SK-N-SH (cell line): Measurements from ENCODE around the gene SLC6A11. TPM values are rescaled to one million over a fixed set of nuclear protein-coding genes. Genes with fewer than 3 reads are reported as not detected.

Source experiments
- CTCF ChIA-PET: fragments of 300-600, 350-600 bp; formaldehyde crosslinking; extraction: SDS; loops from one replicate; lab custom pipeline; 2021; lab: Yijun Ruan, JAX
- POLR2A ChIA-PET: fragments of 350-600 bp; sonication (Branson Sonifier 250); formaldehyde crosslinking; extraction: SDS; loops from one replicate; lab custom pipeline; 2020; ENCODE audit warnings: antibody characterized with exemption, inconsistent platforms; lab: Yijun Ruan, JAX
- DNase-seq: peaks from one replicate; pipeline ENCODE4 v3.0.0; 2012
- H2AFZ ChIP-seq: fragments of 200-600 bp; sonication (generic); 2 replicates; pipeline ENCODE4 v1.8.1; 2016; ENCODE audit warnings: antibody characterized with exemption, mild to moderate bottlenecking, low read depth
- H3F3A ChIP-seq: fragments of 200-600 bp; sonication (generic); replicated peaks from 2 replicates; pipeline ENCODE3; 2016; ENCODE audit warnings: antibody characterized with exemption, mild to moderate bottlenecking; ENCODE audit not compliant: insufficient read depth
- H3K27ac ChIP-seq, 2 experiments: fragments of 200-500 bp in 1 of 2; fragments of 200-600 bp in 1 of 2; sonication (Bioruptor generic) in 1 of 2; sonication (generic), shearing (Covaris generic) in 1 of 2; 2 replicates each; pipeline versions ENCODE4 v1.5.1 to v1.6.1; 2014 to 2016; ENCODE audit warnings: low read depth in 2 of 2, inconsistent platforms in 1 of 2, low read length in 1 of 2, mild to moderate bottlenecking in 1 of 2, mixed read lengths in 1 of 2
- H3K27me3 ChIP-seq: fragments of 200-600 bp; sonication (generic), shearing (Covaris generic); 2 replicates; pipeline ENCODE4 v1.6.1; 2016; ENCODE audit warnings: mixed run types; ENCODE audit not compliant: insufficient read depth
- H3K36me3 ChIP-seq, 2 experiments: fragments of 200-500 bp in 1 of 2; fragments of 200-600 bp in 1 of 2; sonication (Bioruptor generic) in 1 of 2; sonication (generic) in 1 of 2; replicated peaks in 1 of 2; 2 replicates each; pipeline versions ENCODE3 to v1.5.1; 2014 to 2016; ENCODE audit warnings: low read length in 1 of 2, mild to moderate bottlenecking in 1 of 2; ENCODE audit not compliant: insufficient read depth in 2 of 2, control insufficient read depth in 1 of 2
- H3K4me1 ChIP-seq, 2 experiments: fragments of 200-500 bp in 1 of 2; fragments of 200-600 bp in 1 of 2; sonication (Bioruptor generic) in 1 of 2; sonication (generic), shearing (Covaris generic) in 1 of 2; 2 replicates each; pipeline versions ENCODE4 v1.5.1 to v1.6.1; 2014 to 2016; ENCODE audit warnings: low read depth in 1 of 2, low read length in 1 of 2, mixed run types in 1 of 2; ENCODE audit not compliant: insufficient read depth in 2 of 2, control insufficient read depth in 1 of 2
- H3K4me2 ChIP-seq: fragments of 200-600 bp; sonication (generic), shearing (Covaris generic); 2 replicates; pipeline ENCODE4 v1.6.1; 2017; ENCODE audit warnings: mixed run types
- H3K4me3 ChIP-seq, 2 experiments: fragments of 200-500 bp in 1 of 2; fragments of 200-600 bp in 1 of 2; sonication (Bioruptor generic) in 1 of 2; sonication (generic), shearing (Covaris generic) in 1 of 2; 2 replicates each; pipeline versions ENCODE4 v1.5.1 to v1.8.1; 2014 to 2016; ENCODE audit warnings: low read depth in 2 of 2, inconsistent platforms in 1 of 2, low read length in 1 of 2, mild to moderate bottlenecking in 1 of 2, mixed read lengths in 1 of 2, moderate library complexity in 1 of 2
- H3K79me2 ChIP-seq: fragments of 200-600 bp; sonication (generic); 2 replicates; pipeline ENCODE4 v1.8.1; 2017; ENCODE audit warnings: mild to moderate bottlenecking; ENCODE audit not compliant: insufficient read depth
- H3K9ac ChIP-seq: fragments of 200-600 bp; sonication (generic); 2 replicates; pipeline ENCODE4 v1.6.1; 2017; ENCODE audit warnings: mixed run types
- H3K9me2 ChIP-seq: fragments of 200-600 bp; sonication (generic); 2 replicates; pipeline ENCODE4 v1.6.1; 2017; ENCODE audit warnings: mixed run types
- H3K9me3 ChIP-seq: fragments of 200-600 bp; sonication (generic); 2 replicates; pipeline ENCODE4 v1.6.1; 2017; ENCODE audit warnings: mixed run types, mild to moderate bottlenecking, moderate library complexity
- H4K20me1 ChIP-seq: fragments of 200-600 bp; sonication (generic); 2 replicates; pipeline ENCODE4 v1.6.1; 2017; ENCODE audit warnings: mild to moderate bottlenecking, mixed run types; ENCODE audit not compliant: insufficient read depth
- CHD2 ChIP-seq: fragments of 150-350 bp; IDR thresholded peaks from 2 replicates; pipeline ENCODE4 v1.6.1; 2018; ENCODE audit warnings: low read length; ENCODE audit not compliant: partially characterized antibody
- ELF1 ChIP-seq: IDR thresholded peaks from 2 replicates; pipeline ENCODE4 v1.4.0; 2012
- FOSL2 ChIP-seq: IDR thresholded peaks from 2 replicates; pipeline ENCODE4 v1.4.0; 2012; ENCODE audit warnings: low read depth, mild to moderate bottlenecking, moderate library complexity, borderline replicate concordance
- FOXJ3 ChIP-seq: sonication (generic); formaldehyde crosslinking; IDR thresholded peaks from 2 replicates; pipeline ENCODE4 v1.5.1; 2020; ENCODE audit warnings: mild to moderate bottlenecking, missing genetic modification reagents
- FOXM1 ChIP-seq: IDR thresholded peaks from 2 replicates; pipeline ENCODE4 v1.4.0; 2012; ENCODE audit warnings: low read depth, mild to moderate bottlenecking
- GABPA ChIP-seq: IDR thresholded peaks from 2 replicates; pipeline ENCODE4 v1.4.0; 2012; ENCODE audit warnings: low read depth, mild to moderate bottlenecking
- NFIC ChIP-seq: IDR thresholded peaks from 2 replicates; pipeline ENCODE4 v1.4.0; 2012; ENCODE audit warnings: borderline replicate concordance
- PBX3 ChIP-seq: IDR thresholded peaks from 2 replicates; pipeline ENCODE4; 2012
- POLR2AphosphoS5 ChIP-seq: IDR thresholded peaks from 2 replicates; pipeline ENCODE4 v1.6.1; 2012; ENCODE audit warnings: low read depth, low read length
- RAD21 ChIP-seq: IDR thresholded peaks from 2 replicates; pipeline ENCODE4 v1.6.1; 2012; ENCODE audit warnings: mild to moderate bottlenecking, low read length
- RCOR1 ChIP-seq: fragments of 150-350 bp; IDR thresholded peaks from 2 replicates; pipeline ENCODE4 v1.6.1; 2017; ENCODE audit warnings: antibody characterized with exemption, low read length
- SIN3A ChIP-seq: IDR thresholded peaks from 2 replicates; pipeline ENCODE4 v1.6.1; 2012; ENCODE audit warnings: low read depth, mild to moderate bottlenecking, low read length, moderate library complexity, borderline replicate concordance
- SMC3 ChIP-seq: IDR thresholded peaks from 2 replicates; pipeline ENCODE4 v1.6.1; 2012; ENCODE audit warnings: low read depth, low read length, improper control_type of control experiment
- TAF1 ChIP-seq: IDR thresholded peaks from 2 replicates; pipeline ENCODE4 v1.6.1; 2012; ENCODE audit warnings: low read depth, mild to moderate bottlenecking, low read length, moderate library complexity, borderline replicate concordance
- TCF12 ChIP-seq: IDR thresholded peaks from 2 replicates; pipeline ENCODE4 v1.4.0; 2012
- WGBS: methylation state at CpG from one replicate; pipeline ENCODE4 v1.1.6; 2017; ENCODE audit warnings: low lambda C conversion rate; 5-methylcytosine and 5-hydroxymethylcytosine counted together
- polyA plus RNA-seq, 3 experiments: library from polyadenylated mRNA; depleted of rRNA; stranded (reverse); fragments of >200 nt; gene quantifications; 2 replicates each; pipeline ENCODE4 v1.2.3, GENCODE V29; 2012
- TF ChIP-seq, protein P1 (sequence below): fragments of 200-600 bp; sonication (generic); IDR thresholded peaks from 2 replicates; pipeline ENCODE4 v1.6.1; 2017; ENCODE audit warnings: antibody characterized with exemption, mild to moderate bottlenecking, moderate library complexity
- TF ChIP-seq, protein P2 (sequence below): IDR thresholded peaks from 2 replicates; pipeline ENCODE4 v1.4.0; 2012; ENCODE audit warnings: low read depth, borderline replicate concordance

SLC6A11 gene
- polyA plus RNA-seq, 1 of the 3 experiments (the other 2 are of a cell fraction) = 0.03 TPM

- no peak for DNase-seq
- H3K27me3 ChIP-seq = no peaks in the 10 kb centered on the region
- H3K27ac ChIP-seq = no peak overlapping the region
- no peak overlapping the region for H3K4me2 ChIP-seq
- no peak for TF ChIP-seq TAF1
- no peak for TF ChIP-seq NFIC
- TF ChIP-seq, protein P1, sequence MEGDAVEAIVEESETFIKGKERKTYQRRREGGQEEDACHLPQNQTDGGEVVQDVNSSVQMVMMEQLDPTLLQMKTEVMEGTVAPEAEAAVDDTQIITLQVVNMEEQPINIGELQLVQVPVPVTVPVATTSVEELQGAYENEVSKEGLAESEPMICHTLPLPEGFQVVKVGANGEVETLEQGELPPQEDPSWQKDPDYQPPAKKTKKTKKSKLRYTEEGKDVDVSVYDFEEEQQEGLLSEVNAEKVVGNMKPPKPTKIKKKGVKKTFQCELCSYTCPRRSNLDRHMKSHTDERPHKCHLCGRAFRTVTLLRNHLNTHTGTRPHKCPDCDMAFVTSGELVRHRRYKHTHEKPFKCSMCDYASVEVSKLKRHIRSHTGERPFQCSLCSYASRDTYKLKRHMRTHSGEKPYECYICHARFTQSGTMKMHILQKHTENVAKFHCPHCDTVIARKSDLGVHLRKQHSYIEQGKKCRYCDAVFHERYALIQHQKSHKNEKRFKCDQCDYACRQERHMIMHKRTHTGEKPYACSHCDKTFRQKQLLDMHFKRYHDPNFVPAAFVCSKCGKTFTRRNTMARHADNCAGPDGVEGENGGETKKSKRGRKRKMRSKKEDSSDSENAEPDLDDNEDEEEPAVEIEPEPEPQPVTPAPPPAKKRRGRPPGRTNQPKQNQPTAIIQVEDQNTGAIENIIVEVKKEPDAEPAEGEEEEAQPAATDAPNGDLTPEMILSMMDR = no peak
- no peak for TF ChIP-seq FOXJ3 (CRISPR knock-in tag)
- TF ChIP-seq SIN3A = no peak
- no peak for TF ChIP-seq CHD2
- H3F3A ChIP-seq = no peaks in the 10 kb centered on the region
- CTCF ChIA-PET = interaction anchor here (1.4 kb wide), 2 partner anchors 83 to 142 kb away, joined by 3 read pairs; no protein-coding TSS in a partner anchor
- H3K9ac ChIP-seq = no peak overlapping the region
- no peak overlapping the region for H3K4me3 ChIP-seq
- no peaks in the 10 kb centered on the region for H3K9me2 ChIP-seq
- no peaks in the 10 kb centered on the region for H3K9me3 ChIP-seq
- H3K4me1 ChIP-seq = no peaks in the 10 kb centered on the region; a peak in 1 of 4 replicates
- H4K20me1 ChIP-seq = no peaks in the 10 kb centered on the region
- POLR2A ChIA-PET = no interaction called here
- no peaks in the 10 kb centered on the region for H3K36me3 ChIP-seq
- WGBS = 23% methylated on average over 4 of the region's 4 CpGs
- no peaks in the 10 kb centered on the region for H3K79me2 ChIP-seq
- no peak overlapping the region for H2AFZ ChIP-seq
Measured at GRCh38 chr3:10841100-10841499, 25.1 kb downstream of the SLC6A11 start.

- no peak for TF ChIP-seq GABPA
- TF ChIP-seq CHD2 = no peak
- no peak for TF ChIP-seq POLR2AphosphoS5
- no peak for TF ChIP-seq TCF12
- TF ChIP-seq, protein P2, sequence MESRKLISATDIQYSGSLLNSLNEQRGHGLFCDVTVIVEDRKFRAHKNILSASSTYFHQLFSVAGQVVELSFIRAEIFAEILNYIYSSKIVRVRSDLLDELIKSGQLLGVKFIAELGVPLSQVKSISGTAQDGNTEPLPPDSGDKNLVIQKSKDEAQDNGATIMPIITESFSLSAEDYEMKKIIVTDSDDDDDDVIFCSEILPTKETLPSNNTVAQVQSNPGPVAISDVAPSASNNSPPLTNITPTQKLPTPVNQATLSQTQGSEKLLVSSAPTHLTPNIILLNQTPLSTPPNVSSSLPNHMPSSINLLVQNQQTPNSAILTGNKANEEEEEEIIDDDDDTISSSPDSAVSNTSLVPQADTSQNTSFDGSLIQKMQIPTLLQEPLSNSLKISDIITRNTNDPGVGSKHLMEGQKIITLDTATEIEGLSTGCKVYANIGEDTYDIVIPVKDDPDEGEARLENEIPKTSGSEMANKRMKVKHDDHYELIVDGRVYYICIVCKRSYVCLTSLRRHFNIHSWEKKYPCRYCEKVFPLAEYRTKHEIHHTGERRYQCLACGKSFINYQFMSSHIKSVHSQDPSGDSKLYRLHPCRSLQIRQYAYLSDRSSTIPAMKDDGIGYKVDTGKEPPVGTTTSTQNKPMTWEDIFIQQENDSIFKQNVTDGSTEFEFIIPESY = no peak
- no peak for TF ChIP-seq PBX3
- no peak for TF ChIP-seq FOXM1
- no peak for TF ChIP-seq FOSL2
- TF ChIP-seq SMC3 = no peak
- no peak for TF ChIP-seq ELF1
- TF ChIP-seq RAD21 = no peak
- no peak for TF ChIP-seq RCOR1
- no peak for TF ChIP-seq NFIC
- no peak overlapping the region for H3K4me2 ChIP-seq
- H3K9me3 ChIP-seq = no peaks in the 10 kb centered on the region
- POLR2A ChIA-PET = no interaction called here
- H3K4me3 ChIP-seq = no peak overlapping the region
- no peaks in the 10 kb centered on the region for H3K9me2 ChIP-seq
- no peaks in the 10 kb centered on the region for H3K27me3 ChIP-seq
- H3F3A ChIP-seq = no peaks in the 10 kb centered on the region
- no peak overlapping the region for H3K27ac ChIP-seq
- CTCF ChIA-PET = no interaction called here
- H3K79me2 ChIP-seq = no peaks in the 10 kb centered on the region
- H3K9ac ChIP-seq = no peak overlapping the region
- 25% methylated on average over 3 of the region's 3 CpGs for WGBS
- no peak overlapping the region for H2AFZ ChIP-seq
- no peaks in the 10 kb centered on the region for H3K36me3 ChIP-seq
- no peaks in the 10 kb centered on the region; a peak in 1 of 4 replicates for H3K4me1 ChIP-seq
- no peak for DNase-seq
- no peaks in the 10 kb centered on the region for H4K20me1 ChIP-seq
Measured at GRCh38 chr3:10843378-10843777, 27.4 kb downstream of the SLC6A11 start.
